SH-SY5Y (cell line): ENCODE results near the gene ACY1.

Experiments
- GATA2 ChIP-seq: IDR thresholded peaks from 2 replicates; pipeline ENCODE4 v1.6.1; 2011; ENCODE audit warnings: mild to moderate bottlenecking, low read depth, low read length
- GATA3 ChIP-seq: IDR thresholded peaks from 2 replicates; pipeline ENCODE4 v1.6.1; 2011; ENCODE audit warnings: low read depth, mild to moderate bottlenecking, low read length, moderate library complexity

DNA sequence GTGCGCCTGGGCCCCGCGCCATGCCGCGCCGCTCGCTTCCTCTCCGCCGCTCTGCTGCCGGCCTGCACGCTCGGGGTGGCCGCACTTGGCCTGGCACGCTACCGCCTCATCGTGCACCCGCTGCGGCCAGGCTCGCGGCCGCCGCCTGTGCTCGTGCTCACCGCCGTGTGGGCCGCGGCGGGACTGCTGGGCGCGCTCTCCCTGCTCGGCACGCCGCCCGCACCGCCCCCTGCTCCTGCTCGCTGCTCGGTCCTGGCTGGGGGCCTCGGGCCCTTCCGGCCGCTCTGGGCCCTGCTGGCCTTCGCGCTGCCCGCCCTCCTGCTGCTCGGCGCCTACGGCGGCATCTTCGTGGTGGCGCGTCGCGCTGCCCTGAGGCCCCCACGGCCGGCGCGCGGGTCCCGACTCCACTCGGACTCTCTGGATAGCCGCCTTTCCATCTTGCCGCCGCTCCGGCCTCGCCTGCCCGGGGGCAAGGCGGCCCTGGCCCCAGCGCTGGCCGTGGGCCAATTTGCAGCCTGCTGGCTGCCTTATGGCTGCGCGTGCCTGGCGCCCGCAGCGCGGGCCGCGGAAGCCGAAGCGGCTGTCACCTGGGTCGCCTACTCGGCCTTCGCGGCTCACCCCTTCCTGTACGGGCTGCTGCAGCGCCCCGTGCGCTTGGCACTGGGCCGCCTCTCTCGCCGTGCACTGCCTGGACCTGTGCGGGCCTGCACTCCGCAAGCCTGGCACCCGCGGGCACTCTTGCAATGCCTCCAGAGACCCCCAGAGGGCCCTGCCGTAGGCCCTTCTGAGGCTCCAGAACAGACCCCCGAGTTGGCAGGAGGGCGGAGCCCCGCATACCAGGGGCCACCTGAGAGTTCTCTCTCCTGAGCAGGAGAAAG is 27.2 kb upstream of the ACY1 start:
- no peak for TF ChIP-seq GATA3
- TF ChIP-seq GATA2, result no peak
